GM12865 (cell line): Measurements from ENCODE around the gene MAPK8IP1.

Experiments
- DNase-seq: peaks from one replicate; pipeline ENCODE4 v3.0.0; 2010; ENCODE audit warnings: low read depth
- H3K4me3 ChIP-seq: 2 replicates; pipeline ENCODE4 v1.5.1; 2011; ENCODE audit warnings: mild to moderate bottlenecking, low read depth, low read length, control low read depth
- CTCF ChIP-seq: IDR thresholded peaks from 2 replicates; pipeline ENCODE4 v1.5.1; 2011; ENCODE audit warnings: low read length, control low read depth, low read depth, inconsistent platforms; ENCODE audit not compliant: insufficient read depth; ENCODE audit errors: missing control alignments

MAPK8IP1 gene

GRCh38 chr11:45859661-45860140 is 25.8 kb upstream of the MAPK8IP1 start:
- no peak overlapping the region for H3K4me3 ChIP-seq
- no peak for TF ChIP-seq CTCF
- no peak for DNase-seq

GRCh38 chr11:45860348-45860747 is 25.1 kb upstream of the MAPK8IP1 start:
- no peak for TF ChIP-seq CTCF
- no peak for DNase-seq
- H3K4me3 ChIP-seq: no peak overlapping the region

- TF ChIP-seq CTCF: no peak
- DNase-seq: no peak
- no peak overlapping the region for H3K4me3 ChIP-seq
Observed at GRCh38 chr11:45860764-45861510, 24.5 kb upstream of the MAPK8IP1 start.

GRCh38 chr11:45864041-45864440 is 21.4 kb upstream of the MAPK8IP1 start:
- no peak for TF ChIP-seq CTCF
- DNase-seq: no peak

GRCh38 chr11:45869551-45869950 is 15.9 kb upstream of the MAPK8IP1 start:
- no peak overlapping the region for H3K4me3 ChIP-seq
- no peak for DNase-seq
- TF ChIP-seq CTCF: no peak

More at GRCh38 chr11:45864041-45864440, 21.4 kb upstream of the MAPK8IP1 start:
- no peak overlapping the region for H3K4me3 ChIP-seq

GRCh38 chr11:45870706-45871105 is 14.7 kb upstream of the MAPK8IP1 start:
- TF ChIP-seq CTCF: no peak

GRCh38 chr11:45871638-45872037 is 13.8 kb upstream of the MAPK8IP1 start:
- no peak for TF ChIP-seq CTCF
- no peak overlapping the region for H3K4me3 ChIP-seq
- no peak for DNase-seq

More at GRCh38 chr11:45870706-45871105, 14.7 kb upstream of the MAPK8IP1 start:
- H3K4me3 ChIP-seq: no peak overlapping the region
- DNase-seq: no peak
